Lower leg skin (tissue), 4 donors: ENCODE measurements around the gene ELK1. TPM values are rescaled to one million over a fixed set of nuclear protein-coding genes. Genes with fewer than 3 reads are reported as not detected.

Experiments
- DNase-seq, 2 donors: peaks; one replicate each; pipeline ENCODE4 v3.0.0-alpha.2; 2019; ENCODE audit warnings: low spot score in 2 of 2
- H3K4me3 ChIP-seq: fragments of 200-600 bp; sonication (generic); 2 replicates; pipeline ENCODE4 v1.5.1; 2017; ENCODE audit warnings: mild to moderate bottlenecking, low read depth; ENCODE audit not compliant: poor library complexity, severe bottlenecking
- POLR2A ChIP-seq, 2 donors: fragments of 450-650 bp; IDR thresholded peaks; one replicate each; pipeline ENCODE4 v1.6.1; 2016 to 2017; ENCODE audit warnings: antibody characterized with exemption in 2 of 2, mild to moderate bottlenecking in 1 of 2, moderate library complexity in 1 of 2
- WGBS, 2 donors: methylation state at CpG; one replicate each; pipeline ENCODE4 v1.1.5; 2018; 5-methylcytosine and 5-hydroxymethylcytosine counted together
- intact Hi-C: fragments of 100-400 bp; cut with DNase I; formaldehyde crosslinking; loops from one replicate; pipeline ENCODE4 v1.15.0; 2023; ENCODE audit warnings: low total_unique reads
- total RNA-seq, 4 donors: library from RNA; depleted of rRNA; stranded (reverse); fragments of >200 nt; gene quantifications; one replicate each; pipeline ENCODE4 v1.1.0, GENCODE V29; 2016
- TF ChIP-seq, protein P1 (sequence below), 3 donors: fragments of 450-650 bp; IDR thresholded peaks; one replicate each; pipeline ENCODE4 v1.5.1; 2016; ENCODE audit warnings: antibody characterized with exemption in 3 of 3, mild to moderate bottlenecking in 3 of 3, moderate library complexity in 2 of 3

Gene ELK1
- total RNA-seq, 4 donors from 2014 or later = 19.7 to 28.4 (median 25.5) TPM

DNA sequence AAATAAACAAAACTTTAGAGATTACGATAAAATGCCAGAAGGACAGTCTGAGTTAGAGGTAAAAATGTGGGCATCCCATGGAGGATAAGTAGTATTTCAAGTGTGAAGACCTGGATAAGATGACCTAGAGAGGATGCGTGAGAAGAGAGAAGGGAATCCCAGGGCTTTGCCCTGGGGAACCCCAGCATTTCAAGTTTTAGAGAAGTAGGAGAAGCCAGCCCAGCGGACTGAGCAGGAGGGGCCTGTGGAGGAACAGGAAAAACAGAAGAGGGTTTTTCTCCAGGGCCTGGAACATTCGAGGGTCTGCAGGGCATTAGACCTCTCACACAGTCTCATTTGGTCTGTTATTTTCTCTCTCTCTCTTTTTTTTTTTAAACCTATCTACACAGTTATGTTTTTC is 17.7 kb downstream of the ELK1 start:
- intact Hi-C loops = no loop called here
- H3K4me3 ChIP-seq = no peak overlapping the region
- 65 to 80% methylated on average over 4 of the region's 4 CpGs for WGBS, 2 donors
- TF ChIP-seq POLR2A (IDR thresholded peaks at IDR 0.05) = no peak
- TF ChIP-seq, protein P1, sequence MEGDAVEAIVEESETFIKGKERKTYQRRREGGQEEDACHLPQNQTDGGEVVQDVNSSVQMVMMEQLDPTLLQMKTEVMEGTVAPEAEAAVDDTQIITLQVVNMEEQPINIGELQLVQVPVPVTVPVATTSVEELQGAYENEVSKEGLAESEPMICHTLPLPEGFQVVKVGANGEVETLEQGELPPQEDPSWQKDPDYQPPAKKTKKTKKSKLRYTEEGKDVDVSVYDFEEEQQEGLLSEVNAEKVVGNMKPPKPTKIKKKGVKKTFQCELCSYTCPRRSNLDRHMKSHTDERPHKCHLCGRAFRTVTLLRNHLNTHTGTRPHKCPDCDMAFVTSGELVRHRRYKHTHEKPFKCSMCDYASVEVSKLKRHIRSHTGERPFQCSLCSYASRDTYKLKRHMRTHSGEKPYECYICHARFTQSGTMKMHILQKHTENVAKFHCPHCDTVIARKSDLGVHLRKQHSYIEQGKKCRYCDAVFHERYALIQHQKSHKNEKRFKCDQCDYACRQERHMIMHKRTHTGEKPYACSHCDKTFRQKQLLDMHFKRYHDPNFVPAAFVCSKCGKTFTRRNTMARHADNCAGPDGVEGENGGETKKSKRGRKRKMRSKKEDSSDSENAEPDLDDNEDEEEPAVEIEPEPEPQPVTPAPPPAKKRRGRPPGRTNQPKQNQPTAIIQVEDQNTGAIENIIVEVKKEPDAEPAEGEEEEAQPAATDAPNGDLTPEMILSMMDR (IDR thresholded peaks at IDR 0.05) = no peak
- DNase-seq = no peak

DNA sequence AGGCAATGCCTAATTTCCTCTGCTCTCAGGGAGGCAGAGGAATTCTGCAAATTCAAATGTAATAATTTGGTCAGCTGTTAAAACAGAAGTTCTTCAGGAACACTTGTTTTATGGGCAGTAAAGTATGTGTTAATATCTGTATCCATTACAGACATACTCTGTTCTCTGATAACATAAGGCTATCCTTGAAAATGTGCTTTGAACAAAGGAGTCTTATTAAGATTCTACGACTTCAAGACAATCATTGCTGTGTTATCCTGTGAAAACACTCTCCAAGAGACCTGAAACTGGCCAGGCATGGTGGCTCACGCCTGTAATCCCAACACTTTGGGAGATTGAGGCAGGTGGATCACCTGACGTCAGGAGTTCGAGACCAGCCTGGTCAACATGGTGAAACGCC is 18.7 kb downstream of the ELK1 start:
- H3K4me3 ChIP-seq = no peak overlapping the region
- TF ChIP-seq, protein P1 (IDR thresholded peaks at IDR 0.05) = no peak
- no peak for TF ChIP-seq POLR2A (IDR thresholded peaks at IDR 0.05)
- intact Hi-C loops = no loop called here
- WGBS, 2 donors = 86% methylated on average over 5 of the region's 5 CpGs
- DNase-seq = no peak

DNA sequence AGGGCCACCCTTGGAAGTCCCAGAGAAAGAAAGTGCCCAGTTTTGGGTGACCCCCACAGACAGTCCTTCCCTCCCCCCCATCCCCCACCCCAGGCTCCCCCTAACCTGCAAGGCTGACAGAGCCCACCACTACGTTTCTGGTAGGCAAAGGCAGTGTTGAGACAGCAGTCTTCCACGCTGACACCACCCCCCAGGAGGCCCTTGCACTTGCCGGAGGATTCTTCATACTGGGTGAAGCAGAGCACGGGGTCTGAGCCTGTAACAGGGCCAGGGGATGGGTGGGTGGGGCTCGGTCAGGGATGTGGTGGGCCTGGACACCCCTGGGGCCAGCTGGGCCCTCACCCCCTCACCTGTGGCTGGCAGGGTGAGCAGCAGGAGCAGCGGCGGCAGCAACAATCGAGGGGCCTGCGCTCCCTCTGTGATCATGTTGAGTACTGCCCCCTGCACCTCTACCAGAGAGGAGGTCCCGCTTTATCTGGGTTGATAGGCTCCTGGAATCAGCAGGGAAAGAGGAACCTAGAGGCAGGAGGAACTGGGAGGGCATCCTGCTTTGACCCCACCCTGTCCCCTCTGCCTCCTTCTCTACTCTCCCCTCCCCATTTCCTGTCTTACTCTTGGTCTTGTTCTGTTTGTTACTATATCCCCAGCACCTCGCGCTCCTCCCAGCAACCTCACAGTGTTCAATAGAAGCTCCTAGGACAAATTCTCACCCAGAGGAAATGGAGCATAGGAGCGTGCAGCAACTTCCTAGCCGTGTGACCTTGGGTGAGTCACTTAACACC is 20.8 kb downstream of the ELK1 start, which contains the start of gene CFP:
Gene CFP, minus strand, starts transcription at position 512 of the 782 bp plus-strand sequence. Its CDS starts 86 bp downstream, at position 426.
- no peak within 1 kb of the TSS for H3K4me3 ChIP-seq
- intact Hi-C loops = loop anchor here (5.0 kb wide), 1 partner anchor 622 kb away; no protein-coding TSS in a partner anchor
- WGBS, 2 donors = 49 to 72% methylated on average over 4 to 14 of the region's 14 CpGs
- DNase-seq = no peak
- TF ChIP-seq, protein P1 (IDR thresholded peaks at IDR 0.05) = no peak
- TF ChIP-seq POLR2A (IDR thresholded peaks at IDR 0.05) = no peak

DNA sequence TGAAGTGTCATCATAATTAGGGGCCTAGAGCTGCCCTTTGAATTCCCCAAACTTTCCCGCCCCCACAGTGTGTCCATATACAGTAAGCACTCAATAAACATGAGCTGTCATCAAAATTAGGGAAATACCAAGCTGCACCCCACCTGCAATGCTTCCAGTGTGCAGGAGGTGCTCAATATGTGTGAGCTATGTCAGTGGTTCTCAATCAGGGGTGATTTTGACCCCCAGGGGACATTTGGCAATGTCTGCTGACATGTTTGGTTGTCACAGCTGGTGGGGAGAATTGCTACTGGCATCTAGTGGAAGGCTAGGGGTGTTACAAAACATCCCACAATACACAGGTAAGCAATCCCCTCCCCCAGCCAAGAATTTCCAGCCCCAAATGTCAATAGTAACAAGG is 21.4 kb downstream of the ELK1 start:
- no peak for DNase-seq
- 75 to 100% methylated on average over 1 of the region's 1 CpG for WGBS, 2 donors
- intact Hi-C loops = loop anchor here (5.0 kb wide), 1 partner anchor 622 kb away; no protein-coding TSS in a partner anchor
- H3K4me3 ChIP-seq = no peak overlapping the region
- no peak for TF ChIP-seq POLR2A (IDR thresholded peaks at IDR 0.05)
- TF ChIP-seq, protein P1 (IDR thresholded peaks at IDR 0.05) = no peak

DNA sequence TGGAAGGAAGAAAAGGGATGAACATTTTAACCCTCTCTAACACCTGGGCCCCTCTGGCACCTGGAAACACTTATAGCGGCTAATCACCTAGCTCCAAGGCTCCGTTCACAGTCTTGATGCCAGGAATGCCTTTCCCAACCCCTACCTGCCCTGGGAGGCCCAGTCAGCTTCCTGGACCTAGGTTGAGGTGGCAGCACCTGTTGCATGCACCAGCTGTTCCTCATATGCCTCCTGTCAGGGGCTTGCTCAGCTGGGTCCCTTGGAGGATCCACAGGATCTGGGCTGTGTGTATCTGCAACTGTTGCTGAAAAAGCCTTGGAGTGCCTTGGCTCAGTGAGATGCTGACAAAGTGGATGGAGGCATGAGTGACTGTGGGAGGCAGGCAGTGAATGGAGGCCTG is 25.0 kb downstream of the ELK1 start:
- DNase-seq = no peak
- H3K4me3 ChIP-seq = no peak overlapping the region
- 80 to 94% methylated on average over 2 of the region's 2 CpGs for WGBS, 2 donors
- TF ChIP-seq, protein P1 (IDR thresholded peaks at IDR 0.05) = no peak
- TF ChIP-seq POLR2A (IDR thresholded peaks at IDR 0.05) = no peak
- intact Hi-C loops = loop anchor here (5.0 kb wide), 1 partner anchor 618 kb away; no protein-coding TSS in a partner anchor
